Osteocyte (in vitro differentiated cells): ENCODE measurements around the gene MRPL22. TPM values are rescaled to one million over a fixed set of nuclear protein-coding genes. Genes with fewer than 3 reads are reported as not detected.

Source experiments
- DNase-seq: peaks from one replicate; pipeline ENCODE4 v3.0.0; 2021; ENCODE audit warnings: mixed read lengths; ENCODE audit not compliant: unreplicated experiment; ENCODE audit errors: extremely low spot score
- H3K27ac Mint-ChIP-seq: one replicate; pipeline ENCODE4 v1.8.0; 2021; ENCODE audit warnings: mild to moderate bottlenecking, mixed read lengths; ENCODE audit not compliant: unreplicated experiment
- H3K27me3 Mint-ChIP-seq: one replicate; pipeline ENCODE4 v1.8.0; 2021; ENCODE audit warnings: mixed read lengths; ENCODE audit not compliant: unreplicated experiment
- H3K36me3 Mint-ChIP-seq: one replicate; pipeline ENCODE4 v1.8.0; 2021; ENCODE audit warnings: mixed read lengths; ENCODE audit not compliant: unreplicated experiment
- H3K4me1 Mint-ChIP-seq: one replicate; pipeline ENCODE4 v1.8.0; 2021; ENCODE audit warnings: mixed read lengths; ENCODE audit not compliant: unreplicated experiment
- H3K4me3 Mint-ChIP-seq: one replicate; pipeline ENCODE4 v1.8.0; 2021; ENCODE audit warnings: mild to moderate bottlenecking, moderate library complexity, mixed read lengths; ENCODE audit not compliant: unreplicated experiment
- H3K9me3 Mint-ChIP-seq: one replicate; pipeline ENCODE4 v1.8.0; 2021; ENCODE audit warnings: mixed read lengths; ENCODE audit not compliant: unreplicated experiment
- total RNA-seq: library from RNA; stranded (reverse); gene quantifications from 2 replicates; pipeline ENCODE4 v1.2.1, GENCODE V29; 2021
- TF ChIP-seq, protein P1 (sequence below): fragments of 200-600 bp; sonication (generic); IDR thresholded peaks from 2 replicates; pipeline ENCODE4 v1.5.0; 2021; ENCODE audit warnings: antibody characterized with exemption, mild to moderate bottlenecking, moderate library complexity

Gene MRPL22
- total RNA-seq, 1 donor from 2014 or later: 39.1 TPM

DNA sequence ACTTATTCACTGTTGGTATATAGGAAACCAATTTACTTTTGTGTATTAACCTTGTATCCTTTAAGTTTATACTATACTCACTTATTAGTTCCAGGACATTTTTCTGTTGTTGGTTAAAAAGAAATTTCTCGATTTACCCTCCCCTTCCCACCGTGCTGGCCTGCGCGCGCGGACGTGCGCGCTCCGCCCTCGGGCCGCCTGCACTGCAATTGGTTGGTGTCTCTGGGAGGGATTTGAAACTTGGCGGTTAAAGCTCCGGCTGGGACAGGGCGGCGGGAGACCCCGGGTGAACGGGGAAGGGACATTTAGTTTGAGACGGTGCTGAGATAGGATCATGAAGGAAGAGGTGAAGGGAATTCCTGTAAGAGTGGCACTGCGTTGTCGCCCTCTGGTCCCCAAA is 72.7 kb downstream of the MRPL22 start, which contains the start of gene KIF4B:
KIF4B (plus strand) TSS at position 230 of the 400 bp plus-strand sequence; CDS start at position 335, 105 bp downstream.
- Mint-ChIP-seq H3K36me3 (no peaks in the 10 kb centered on the region), H3K27me3 (peaks cover 22% of the 10 kb centered on the region), H3K27ac (no peak within 1 kb of the TSS), H3K9me3 (no peaks in the 10 kb centered on the region), H3K4me1 (no peaks in the 10 kb centered on the region), H3K4me3 (no peak within 1 kb of the TSS)
- DNase-seq: no peak
- TF ChIP-seq, protein P1, sequence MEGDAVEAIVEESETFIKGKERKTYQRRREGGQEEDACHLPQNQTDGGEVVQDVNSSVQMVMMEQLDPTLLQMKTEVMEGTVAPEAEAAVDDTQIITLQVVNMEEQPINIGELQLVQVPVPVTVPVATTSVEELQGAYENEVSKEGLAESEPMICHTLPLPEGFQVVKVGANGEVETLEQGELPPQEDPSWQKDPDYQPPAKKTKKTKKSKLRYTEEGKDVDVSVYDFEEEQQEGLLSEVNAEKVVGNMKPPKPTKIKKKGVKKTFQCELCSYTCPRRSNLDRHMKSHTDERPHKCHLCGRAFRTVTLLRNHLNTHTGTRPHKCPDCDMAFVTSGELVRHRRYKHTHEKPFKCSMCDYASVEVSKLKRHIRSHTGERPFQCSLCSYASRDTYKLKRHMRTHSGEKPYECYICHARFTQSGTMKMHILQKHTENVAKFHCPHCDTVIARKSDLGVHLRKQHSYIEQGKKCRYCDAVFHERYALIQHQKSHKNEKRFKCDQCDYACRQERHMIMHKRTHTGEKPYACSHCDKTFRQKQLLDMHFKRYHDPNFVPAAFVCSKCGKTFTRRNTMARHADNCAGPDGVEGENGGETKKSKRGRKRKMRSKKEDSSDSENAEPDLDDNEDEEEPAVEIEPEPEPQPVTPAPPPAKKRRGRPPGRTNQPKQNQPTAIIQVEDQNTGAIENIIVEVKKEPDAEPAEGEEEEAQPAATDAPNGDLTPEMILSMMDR: no peak

DNA sequence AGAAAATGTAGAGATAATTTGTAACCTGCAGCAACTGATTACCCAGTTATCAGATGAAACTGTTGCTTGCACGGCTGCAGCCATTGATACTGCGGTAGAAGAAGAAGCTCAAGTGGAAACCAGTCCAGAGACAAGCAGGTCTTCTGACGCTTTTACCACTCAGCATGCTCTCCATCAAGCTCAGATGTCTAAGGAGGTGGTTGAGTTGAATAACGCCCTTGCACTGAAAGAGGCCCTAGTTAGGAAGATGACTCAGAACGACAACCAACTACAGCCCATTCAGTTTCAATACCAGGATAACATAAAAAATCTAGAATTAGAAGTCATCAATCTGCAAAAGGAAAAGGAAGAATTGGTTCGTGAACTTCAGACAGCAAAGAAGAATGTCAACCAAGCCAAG is 74.4 kb downstream of the MRPL22 start:
- Mint-ChIP-seq H3K27me3 (peaks cover 22% of the 10 kb centered on the region), H3K4me3 (no peak overlapping the region), H3K27ac (no peak overlapping the region), H3K9me3 (no peaks in the 10 kb centered on the region), H3K36me3 (no peaks in the 10 kb centered on the region), H3K4me1 (no peaks in the 10 kb centered on the region)
- no peak for DNase-seq
- TF ChIP-seq, protein P1: no peak

DNA sequence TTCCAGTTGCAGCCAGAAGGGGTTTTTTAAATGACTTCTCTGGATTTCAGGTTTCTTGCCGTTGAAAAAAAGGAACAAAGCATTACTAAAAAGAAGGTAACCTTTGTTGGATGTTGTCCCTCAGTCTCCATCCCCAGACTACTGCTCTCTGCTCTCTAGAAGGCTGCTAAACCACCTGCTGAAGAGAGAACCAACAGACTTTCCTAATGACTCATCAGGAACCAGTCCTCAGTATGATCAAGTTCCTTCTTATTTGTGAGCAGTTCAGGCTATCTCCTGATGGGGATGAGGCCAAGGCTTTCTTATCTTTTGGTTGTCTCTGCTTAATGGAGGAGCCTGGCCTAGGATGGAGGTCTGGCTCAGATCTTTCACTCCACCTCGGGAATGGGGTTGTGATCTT is 76.7 kb downstream of the MRPL22 start:
- Mint-ChIP-seq H3K9me3 (no peaks in the 10 kb centered on the region), H3K36me3 (no peaks in the 10 kb centered on the region), H3K4me3 (no peak overlapping the region), H3K27ac (no peak overlapping the region), H3K27me3 (peaks cover 9% of the 10 kb centered on the region), H3K4me1 (no peaks in the 10 kb centered on the region)
- TF ChIP-seq, protein P1: no peak
- no peak for DNase-seq

Other genes with a start within 250 kb of the MRPL22 start
- gene LARP1, start 185.7 kb upstream of the MRPL22 start, total RNA-seq: 247 TPM in 2 replicates
- 23.7 and 25.7 TPM in 2 replicates for gene FAXDC2, start 90.5 kb upstream of the MRPL22 start, total RNA-seq
- 49.2 and 61.1 TPM in 2 replicates for gene CNOT8, start 82.4 kb upstream of the MRPL22 start, total RNA-seq
- gene GEMIN5, start 2.9 kb upstream of the MRPL22 start, total RNA-seq: 17.6 and 19.6 TPM in 2 replicates
- not detected in 2 replicates for gene KIF4B, start 72.7 kb downstream of the MRPL22 start, total RNA-seq